Activated CD4-positive, CD25-positive, alpha-beta regulatory T cell treated with anti-CD3 and anti-CD28 coated beads, Interleukin-2, amount 50 U/mL, for 24 hours (primary cell): ENCODE results near the gene PALLD.
"Not testable (repeated sequence)": the region's sequence is repeated elsewhere in the genome, so short reads cannot be mapped to it uniquely, and the experiment has no call there.

Source experiments
- ATAC-seq, 2 donors: fragments of 150-1000 bp; cut with Tn5 transposase; one replicate each; pipeline ENCODE4 v1.10.0; 2021; ENCODE audit warnings: mild to moderate bottlenecking in 1 of 2, moderate library complexity in 1 of 2

PALLD gene

DNA sequence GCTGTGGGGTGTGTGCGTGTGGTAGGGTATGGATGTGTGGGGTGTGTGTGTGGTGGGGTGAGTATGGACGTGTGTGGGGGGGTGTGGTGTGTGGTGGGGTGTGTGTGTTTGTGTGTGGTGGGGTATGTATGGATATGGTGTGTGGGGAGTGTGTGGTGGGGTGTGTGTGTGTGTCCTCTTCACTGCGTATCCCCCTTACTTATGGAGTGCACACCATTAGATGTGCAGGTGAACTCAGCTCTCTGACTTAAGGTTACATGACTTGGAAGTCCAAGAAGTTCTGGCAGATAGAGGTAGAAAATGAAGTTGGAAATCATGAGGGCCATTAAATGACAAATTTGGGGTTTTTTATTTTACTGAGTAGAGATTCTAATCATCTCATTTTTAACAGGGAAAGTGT is 182.5 kb downstream of the PALLD start:
- no peak for ATAC-seq

GRCh38 chr4:168679819-168680218 is 183.0 kb downstream of the PALLD start:
- ATAC-seq: no peak

DNA sequence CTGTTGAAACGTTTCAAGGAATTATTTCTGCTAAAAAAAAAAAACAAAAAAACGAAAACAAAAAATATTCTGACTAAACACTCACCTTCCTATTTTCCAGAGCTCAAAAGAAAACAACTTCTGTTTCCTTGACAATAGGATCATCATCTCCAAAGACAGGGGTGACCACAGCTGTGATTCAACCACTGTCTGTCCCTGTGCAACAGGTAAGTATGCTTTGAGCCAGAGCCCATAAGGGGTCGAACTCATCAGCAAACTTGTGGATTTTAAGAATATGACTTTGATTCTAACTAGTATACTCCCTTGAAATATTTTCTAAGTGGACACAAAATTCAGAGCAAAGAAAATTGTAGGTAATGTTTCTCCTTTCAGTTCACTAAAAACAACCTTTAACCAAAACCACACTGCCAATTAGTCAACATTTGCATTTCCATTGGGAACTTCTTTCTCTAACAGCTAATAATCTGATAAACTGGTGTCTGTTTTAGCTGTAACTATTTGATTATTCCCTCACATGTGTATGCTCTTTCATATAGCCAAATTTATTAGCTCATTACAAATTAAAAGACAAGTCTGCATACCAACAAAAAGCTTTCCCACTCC is 186.1 kb downstream of the PALLD start:
- no peak for ATAC-seq

- ATAC-seq: no peak
Observed at GRCh38 chr4:168683595-168683994, 186.7 kb downstream of the PALLD start.

DNA sequence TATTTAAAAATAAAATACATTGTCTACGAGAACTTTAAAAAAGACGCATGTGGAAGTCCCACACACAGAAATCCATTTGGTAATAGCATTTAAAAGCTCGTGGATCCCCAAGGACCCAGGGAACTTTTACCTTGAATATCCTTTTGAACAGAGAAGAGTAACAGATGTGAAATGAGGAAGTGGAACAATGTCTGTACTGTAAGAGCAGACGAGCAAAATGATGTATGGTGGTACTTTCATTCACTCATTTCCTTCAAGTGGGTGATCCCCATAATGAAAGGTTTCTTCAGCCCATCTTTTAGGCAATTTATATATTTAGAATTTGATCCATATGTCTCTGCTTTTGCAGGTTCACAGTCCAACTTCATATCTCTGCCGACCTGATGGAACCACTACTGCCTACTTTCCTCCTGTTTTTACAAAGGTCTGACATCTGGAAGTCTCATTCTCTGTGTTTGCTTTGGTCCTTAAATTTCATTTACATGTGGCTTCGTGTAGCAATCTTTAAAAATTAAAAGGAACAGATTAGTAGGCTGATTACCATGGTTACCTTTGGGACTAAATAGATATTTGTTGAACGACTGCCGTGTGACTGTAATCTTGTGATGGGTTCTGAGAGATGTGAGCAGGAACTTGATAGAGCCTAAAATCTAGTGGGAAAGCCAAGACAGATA is 188.4 kb downstream of the PALLD start:
- ATAC-seq: no peak

GRCh38 chr4:168688584-168688983 is 191.7 kb downstream of the PALLD start:
- no peak for ATAC-seq

GRCh38 chr4:168689791-168690190 is 192.9 kb downstream of the PALLD start:
- ATAC-seq: no peak

- no peak for ATAC-seq
Observed at GRCh38 chr4:168690199-168690598, 193.3 kb downstream of the PALLD start.

GRCh38 chr4:168691631-168692369 is 194.9 kb downstream of the PALLD start:
- no peak for ATAC-seq

DNA sequence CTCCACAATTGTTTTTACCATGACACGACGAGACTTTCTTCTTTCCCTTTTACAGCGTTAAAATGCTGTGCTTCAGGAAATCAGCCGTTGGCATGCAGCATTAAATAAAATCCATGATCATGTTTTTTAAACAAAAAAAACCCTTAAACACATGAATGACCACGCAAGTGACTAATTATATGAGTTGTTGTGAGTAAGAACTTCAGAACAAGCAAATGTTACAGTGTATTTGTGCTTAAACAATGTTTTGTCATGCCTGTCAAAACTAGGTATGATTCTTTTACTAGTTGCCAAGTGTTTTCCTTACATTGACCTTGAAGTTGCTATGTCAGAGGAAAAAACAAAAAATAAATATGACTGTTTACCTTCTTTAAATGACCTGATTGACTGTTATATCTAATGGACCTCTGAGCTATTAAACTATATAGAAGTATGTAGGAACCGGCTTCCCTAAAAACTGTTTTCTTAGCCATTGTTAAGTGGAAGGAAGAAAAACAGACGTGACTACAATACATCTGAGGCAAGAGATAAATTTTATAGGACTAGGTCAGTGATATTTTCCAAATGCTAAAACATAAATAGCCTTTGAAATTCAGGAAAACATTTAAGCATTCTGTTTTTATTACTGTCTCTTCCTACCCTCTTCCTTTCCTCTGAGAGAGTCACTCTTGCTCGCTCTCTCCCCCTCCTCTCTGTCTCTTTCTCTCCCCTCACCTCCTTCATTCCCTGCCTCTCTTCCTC is 197.1 kb downstream of the PALLD start:
- ATAC-seq: no peak

GRCh38 chr4:168694667-168695066 is 197.8 kb downstream of the PALLD start:
- ATAC-seq: peak in 1 of 2 donors; percentile 20

GRCh38 chr4:168695288-168695687 is 198.4 kb downstream of the PALLD start:
- ATAC-seq: no peak

DNA sequence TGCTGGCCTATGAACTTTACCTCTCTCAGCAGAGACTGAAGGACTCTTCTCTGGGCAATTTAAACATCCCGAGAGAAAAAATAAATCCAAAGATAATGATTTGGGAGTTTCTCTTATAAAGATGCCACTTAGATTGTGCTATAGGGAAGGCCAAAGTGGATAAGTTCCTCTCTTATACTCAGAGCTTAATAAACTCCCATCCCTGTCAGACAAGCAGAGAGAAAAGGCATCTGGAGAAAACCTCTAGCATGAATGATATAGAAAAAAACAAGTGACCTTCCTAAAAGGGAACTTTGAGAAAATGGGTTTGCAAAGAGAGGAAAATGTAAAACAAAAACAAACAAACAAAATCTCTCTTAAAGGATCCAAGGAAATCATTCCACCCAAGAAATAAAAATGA is 199.4 kb downstream of the PALLD start:
- no peak for ATAC-seq

GRCh38 chr4:168696826-168697225 is 200.0 kb downstream of the PALLD start:
- no peak for ATAC-seq

GRCh38 chr4:168699224-168699878 is 202.5 kb downstream of the PALLD start:
- no peak for ATAC-seq

DNA sequence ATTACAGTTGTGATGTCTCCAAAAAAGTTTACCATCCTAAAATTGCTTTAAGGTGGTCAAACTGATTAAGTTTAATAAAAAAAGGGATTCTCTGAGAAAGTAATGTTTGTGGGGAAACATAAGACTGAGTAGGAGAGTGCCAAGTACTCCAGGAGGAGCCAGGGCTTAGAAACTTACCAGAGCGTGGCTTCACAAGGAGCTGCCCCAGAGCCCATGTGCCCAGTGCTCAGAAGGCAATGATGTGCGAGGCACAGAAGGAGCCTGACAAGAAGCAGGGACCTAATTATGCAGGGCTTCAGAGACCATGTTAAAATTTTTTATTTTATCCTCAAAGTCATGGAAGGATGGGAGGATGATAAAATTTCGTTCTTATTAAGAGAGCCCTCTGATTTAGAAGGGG is 204.2 kb downstream of the PALLD start:
- no peak for ATAC-seq

GRCh38 chr4:168702581-168703087 is 205.8 kb downstream of the PALLD start:
- not testable (repeated sequence) for ATAC-seq

GRCh38 chr4:168705121-168705520 is 208.3 kb downstream of the PALLD start:
- no peak for ATAC-seq

GRCh38 chr4:168707205-168707604 is 210.4 kb downstream of the PALLD start:
- ATAC-seq: no peak

DNA sequence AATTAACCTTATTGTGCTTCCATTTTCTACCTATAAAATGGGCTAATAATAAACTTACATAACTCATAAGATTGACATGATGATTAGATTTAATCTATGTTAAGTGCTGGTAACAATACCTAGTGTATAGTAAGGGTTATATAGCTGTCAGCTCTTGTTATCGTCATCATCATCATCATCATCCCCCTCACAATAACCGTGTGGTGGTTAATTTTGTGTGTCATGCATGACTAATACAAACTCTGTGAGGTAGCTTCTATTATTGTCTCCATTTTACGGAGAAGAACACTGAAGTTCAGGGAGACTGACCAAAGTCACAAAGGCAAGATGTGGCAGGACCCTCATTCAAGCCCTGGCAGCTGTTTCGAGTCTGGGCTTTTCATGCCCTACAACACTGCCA is 211.3 kb downstream of the PALLD start:
- ATAC-seq: no peak

DNA sequence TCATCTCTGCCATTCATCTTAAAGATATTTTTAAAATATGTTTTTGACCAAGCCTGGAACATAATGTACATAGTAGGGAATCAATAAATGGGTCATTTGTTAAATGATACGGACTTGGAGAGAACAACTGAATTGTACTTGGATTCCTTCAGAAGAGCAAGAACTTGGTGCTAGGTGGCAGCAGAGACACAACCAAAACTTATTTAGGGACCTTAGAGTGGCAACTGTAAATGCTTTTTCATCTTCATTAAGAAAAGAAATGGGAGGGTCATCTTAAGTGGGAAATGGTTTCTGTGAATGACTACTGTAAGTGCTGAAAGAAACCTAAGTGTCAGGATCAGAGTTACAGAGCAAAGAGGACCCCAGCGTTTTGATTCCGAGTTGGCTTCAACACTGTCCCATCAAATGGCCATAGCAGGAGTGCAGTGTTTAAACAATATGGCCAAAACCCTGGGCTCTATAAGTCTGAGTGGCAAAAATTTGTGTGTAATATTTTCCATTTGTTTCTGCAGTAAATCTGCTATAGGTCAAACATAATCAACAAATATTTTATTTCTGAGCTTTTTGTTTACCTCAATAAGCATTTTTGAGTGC is 213.6 kb downstream of the PALLD start:
- ATAC-seq: no peak
